ENCODE data around the gene FTSJ1. TPM values are rescaled to one million over a fixed set of nuclear protein-coding genes. Genes with fewer than 3 reads are reported as not detected.

The FTSJ1 gene
- total and polyA plus RNA-seq, 9 donors, result 23.2 to 45.9 (median 31.7) TPM

- 69 to 73% (median 72%) methylated on average over 3 of the region's 3 CpGs for WGBS, 3 donors
- DNase-seq, result no peak
- Histone ChIP-seq H3K27me3 (no peaks in the 10 kb centered on the region), H3K27ac (no peak overlapping the region), H3K36me3 (no peaks in the 10 kb centered on the region), H3K9me3 (no peaks in the 10 kb centered on the region), H3K4me1 (ENCODE audit: insufficient read depth) (no peaks in the 10 kb centered on the region), H3K4me3 (no peak overlapping the region)
- intact Hi-C loops (cut with DNase I), result no loop called here
- TF ChIP-seq EP300 (IDR thresholded peaks at IDR 0.05), result no peak
- TF ChIP-seq POLR2A (IDR thresholded peaks at IDR 0.05), result no peak
- TF ChIP-seq CTCF (IDR thresholded peaks at IDR 0.05), result no peak
Measured at GRCh38 chrX:48488034-48488433, 12.0 kb downstream of the FTSJ1 start.

GRCh38 chrX:48489296-48489695 is 13.3 kb downstream of the FTSJ1 start:
- H3K4me1 ChIP-seq (ENCODE audit: insufficient read depth), result no peaks in the 10 kb centered on the region
- H3K9me3 ChIP-seq, result no peaks in the 10 kb centered on the region
- DNase-seq, result no peak
- intact Hi-C loops (cut with DNase I), result no loop called here
- no peaks in the 10 kb centered on the region for H3K36me3 ChIP-seq
- WGBS, 3 donors, result 79 to 86% (median 80%) methylated on average over 9 of the region's 9 CpGs
- no peak overlapping the region for H3K27ac ChIP-seq
- no peaks in the 10 kb centered on the region for H3K27me3 ChIP-seq
- H3K4me3 ChIP-seq, result no peak overlapping the region
- TF ChIP-seq CTCF (IDR thresholded peaks at IDR 0.05) (no peak), POLR2A (IDR thresholded peaks at IDR 0.05) (no peak), EP300 (IDR thresholded peaks at IDR 0.05) (no peak)

- Histone ChIP-seq H3K4me3 (no peak overlapping the region), H3K36me3 (no peaks in the 10 kb centered on the region), H3K9me3 (no peaks in the 10 kb centered on the region), H3K27me3 (no peaks in the 10 kb centered on the region), H3K27ac (no peak overlapping the region), H3K4me1 (ENCODE audit: insufficient read depth) (no peaks in the 10 kb centered on the region)
- intact Hi-C loops (cut with DNase I), result no loop called here
- WGBS, 3 donors, result 70 to 80% (median 72%) methylated on average over 2 of the region's 2 CpGs
- DNase-seq, result no peak
- TF ChIP-seq POLR2A (IDR thresholded peaks at IDR 0.05), result no peak
- TF ChIP-seq EP300 (IDR thresholded peaks at IDR 0.05), result no peak
- TF ChIP-seq CTCF (IDR thresholded peaks at IDR 0.05), result no peak
Measured at GRCh38 chrX:48489892-48490291, 13.9 kb downstream of the FTSJ1 start.

GRCh38 chrX:48490661-48491060 is 14.7 kb downstream of the FTSJ1 start:
- 75 to 78% (median 76%) methylated on average over 8 of the region's 8 CpGs for WGBS, 3 donors
- no peaks in the 10 kb centered on the region for H3K4me1 ChIP-seq (ENCODE audit: insufficient read depth)
- DNase-seq, result no peak
- no peak overlapping the region for H3K27ac ChIP-seq
- no peaks in the 10 kb centered on the region for H3K9me3 ChIP-seq
- H3K4me3 ChIP-seq, result no peak overlapping the region
- intact Hi-C loops (cut with DNase I), result no loop called here
- no peaks in the 10 kb centered on the region for H3K27me3 ChIP-seq
- no peaks in the 10 kb centered on the region for H3K36me3 ChIP-seq
- TF ChIP-seq CTCF (IDR thresholded peaks at IDR 0.05) (no peak), EP300 (IDR thresholded peaks at IDR 0.05) (no peak), POLR2A (IDR thresholded peaks at IDR 0.05) (no peak)

- Histone ChIP-seq H3K4me1 (ENCODE audit: insufficient read depth) (no peaks in the 10 kb centered on the region), H3K4me3 (no peak overlapping the region), H3K27ac (no peak overlapping the region), H3K9me3 (no peaks in the 10 kb centered on the region), H3K27me3 (no peaks in the 10 kb centered on the region), H3K36me3 (no peaks in the 10 kb centered on the region)
- intact Hi-C loops (cut with DNase I), result no loop called here
- WGBS, 3 donors, result 79 to 89% (median 82%) methylated on average over 9 of the region's 9 CpGs
- DNase-seq, result no peak
- TF ChIP-seq EP300 (IDR thresholded peaks at IDR 0.05) (no peak), CTCF (IDR thresholded peaks at IDR 0.05) (no peak), POLR2A (IDR thresholded peaks at IDR 0.05) (no peak)
Measured at GRCh38 chrX:48491809-48492208, 15.8 kb downstream of the FTSJ1 start.

All from ovary (tissue), 9 donors.